Stimulated activated CD4-positive, alpha-beta T cell treated with anti-CD3 and anti-CD28 coated beads, Interleukin-15, amount 100 ng/mL, for 48 hours (primary cell): ENCODE measurements around the gene ELF1.
"Not testable (repeated sequence)": the region's sequence is repeated elsewhere in the genome, so short reads cannot be mapped to it uniquely, and the experiment has no call there.

Source experiments
- DNase-seq, 2 donors: peaks; one replicate each; pipeline ENCODE4 v3.0.0-alpha.2; 2020; ENCODE audit warnings: low read depth in 2 of 2

Gene ELF1

DNA sequence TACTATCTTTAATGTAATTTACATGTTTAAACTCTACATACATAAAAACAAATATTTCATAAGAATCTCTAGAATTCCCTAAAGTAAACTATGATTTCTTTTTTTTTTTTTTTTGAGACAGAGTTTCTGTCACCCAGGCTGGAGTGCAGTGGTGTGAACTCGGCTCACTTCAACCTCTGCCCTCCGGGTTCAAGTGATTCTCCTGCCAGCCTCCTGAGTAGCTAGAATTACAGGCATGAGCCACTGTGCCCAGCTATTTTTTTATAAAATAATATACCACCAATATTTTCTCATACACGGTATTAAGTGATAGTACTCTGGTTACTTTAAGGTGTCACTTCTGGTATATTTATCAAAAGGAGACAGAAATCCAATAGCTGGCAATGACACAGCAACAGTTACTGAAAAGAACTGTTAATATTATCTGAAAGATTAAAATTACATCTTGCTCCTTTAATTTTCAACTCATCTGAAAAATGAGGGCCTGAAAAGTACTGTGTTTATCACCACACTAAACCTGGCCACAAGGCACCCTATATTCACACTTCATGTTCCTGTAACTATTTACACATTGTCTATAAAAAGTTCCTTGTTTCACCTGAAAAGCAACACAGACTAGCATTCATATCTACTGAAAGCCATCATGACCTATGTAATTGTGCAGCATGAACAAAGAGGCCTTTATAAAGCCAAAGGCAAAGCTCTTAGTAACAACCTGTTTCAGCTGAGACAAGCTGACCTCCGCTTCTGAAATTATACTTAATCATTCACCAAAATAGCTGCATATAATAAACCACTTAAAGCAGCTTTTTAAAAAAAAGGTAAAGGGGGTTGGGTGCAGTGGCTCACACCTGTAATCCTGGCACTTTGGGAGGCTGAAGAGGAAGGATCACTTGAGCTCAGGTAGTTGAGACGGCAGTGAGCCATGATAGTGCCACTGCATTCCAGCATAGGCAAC lies 123.6 kb downstream of the ELF1 start:
- DNase-seq = no peak

DNA sequence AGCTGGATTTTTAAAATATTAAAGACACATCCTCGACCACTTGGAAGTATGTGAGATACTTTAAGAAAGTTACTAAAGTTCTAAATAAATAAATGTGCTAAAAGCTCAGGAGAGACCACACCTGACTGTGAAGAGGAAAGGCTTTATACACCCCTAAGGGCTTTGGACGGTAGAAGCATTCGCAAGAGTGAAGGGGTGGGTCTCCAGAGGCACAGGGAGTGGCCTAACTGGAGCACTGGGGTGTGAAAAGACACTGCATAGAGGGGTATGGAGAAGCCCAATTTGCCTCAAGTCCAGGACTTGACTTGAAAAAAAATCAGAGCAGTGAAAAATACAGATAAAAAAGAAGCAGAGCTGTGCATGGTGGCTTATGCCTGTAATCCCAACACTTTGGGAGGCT lies 125.5 kb downstream of the ELF1 start:
- DNase-seq = not testable (repeated sequence)

DNA sequence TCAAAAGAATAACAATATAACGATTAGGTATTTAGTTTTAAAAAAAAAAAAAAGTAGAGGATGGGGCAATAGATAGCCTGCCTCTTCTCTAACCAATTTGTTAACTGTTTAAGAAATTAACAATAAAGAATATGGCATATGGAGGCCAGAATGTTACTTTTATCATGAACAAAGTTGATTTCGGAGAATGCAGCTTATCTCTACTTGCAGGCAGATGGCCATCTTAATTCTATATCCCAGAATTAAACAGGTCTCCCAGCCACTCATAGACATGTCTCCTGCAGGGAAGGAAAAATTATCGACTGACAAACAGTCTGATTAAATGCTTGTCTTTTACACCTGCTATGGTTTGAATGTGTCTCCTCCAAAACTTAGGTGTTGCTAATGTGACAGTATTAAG lies 133.1 kb downstream of the ELF1 start:
- no peak for DNase-seq

DNA sequence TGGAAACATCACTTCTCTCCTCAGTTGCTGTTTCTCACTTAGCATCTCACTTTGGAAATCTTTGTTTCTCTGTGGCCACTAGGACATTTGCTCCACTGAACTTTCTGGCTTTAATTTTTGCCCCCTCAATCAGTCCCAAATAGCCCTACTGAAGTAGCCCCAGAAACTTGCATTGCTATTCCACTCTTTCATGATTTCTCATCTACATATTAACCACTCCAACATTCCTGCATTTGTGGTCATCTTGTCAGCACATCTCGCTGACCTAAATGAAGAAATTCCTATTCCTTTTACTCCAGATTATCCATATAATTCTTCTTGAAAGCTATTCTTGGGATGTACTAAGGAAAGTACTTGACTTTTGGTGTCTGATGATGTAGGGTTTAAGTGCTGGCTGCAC lies 134.9 kb downstream of the ELF1 start:
- not testable (repeated sequence) for DNase-seq
